IPS DF 19.7 (cell line): ENCODE data around the gene NDUFS1.
"Not testable (repeated sequence)": the region's sequence is repeated elsewhere in the genome, so short reads cannot be mapped to it uniquely, and the experiment has no call there.

Source experiments
- DNase-seq: peaks from one replicate; pipeline ENCODE4 v3.0.0-alpha.2; 2013; ENCODE audit warnings: low read depth, low spot score

The NDUFS1 gene

GRCh38 chr2:206159346-206160124 is at the start of gene NDUFS1, which contains the start of gene EEF1B2:
TSS of gene NDUFS1 (minus strand) at chr2:206159444. CDS start at chr2:206153678, 5,766 bp downstream.
TSS of gene EEF1B2 (plus strand) at chr2:206159895. CDS start at chr2:206159980, 85 bp downstream.
- peak; percentile 97 for DNase-seq

- DNase-seq, result no peak
Measured at GRCh38 chr2:206208900-206209299, 49.7 kb upstream of the NDUFS1 start.

GRCh38 chr2:206207316-206207715 is 48.1 kb upstream of the NDUFS1 start:
- DNase-seq, result not testable (repeated sequence)

GRCh38 chr2:206204710-206205109 is 45.5 kb upstream of the NDUFS1 start:
- DNase-seq, result no peak

- DNase-seq, result no peak
Measured at GRCh38 chr2:206203331-206203730, 44.1 kb upstream of the NDUFS1 start.

- no peak for DNase-seq
Measured at GRCh38 chr2:206202446-206202845, 43.2 kb upstream of the NDUFS1 start.

- no peak for DNase-seq
Measured at GRCh38 chr2:206201075-206201848, 42.0 kb upstream of the NDUFS1 start.

- DNase-seq, result no peak
Measured at GRCh38 chr2:206198677-206199076, 39.4 kb upstream of the NDUFS1 start.

- DNase-seq, result no peak
Measured at GRCh38 chr2:206193671-206194357, 34.6 kb upstream of the NDUFS1 start.

- no peak for DNase-seq
Measured at GRCh38 chr2:206192157-206192556, 32.9 kb upstream of the NDUFS1 start.

GRCh38 chr2:206190689-206191088 is 31.4 kb upstream of the NDUFS1 start:
- DNase-seq, result no peak

- DNase-seq, result no peak
Measured at GRCh38 chr2:206190111-206190510, 30.9 kb upstream of the NDUFS1 start.

- DNase-seq, result no peak
Measured at GRCh38 chr2:206189691-206190090, 30.4 kb upstream of the NDUFS1 start.

- not testable (repeated sequence) for DNase-seq
Measured at GRCh38 chr2:206181526-206181925, 22.3 kb upstream of the NDUFS1 start.

GRCh38 chr2:206176901-206177300 is 17.7 kb upstream of the NDUFS1 start:
- DNase-seq, result no peak

- DNase-seq, result no peak
Measured at GRCh38 chr2:206176121-206176520, 16.9 kb upstream of the NDUFS1 start.

GRCh38 chr2:206173147-206173546 is 13.9 kb upstream of the NDUFS1 start:
- no peak for DNase-seq

GRCh38 chr2:206171624-206172397 is 12.6 kb upstream of the NDUFS1 start:
- not testable (repeated sequence) for DNase-seq

GRCh38 chr2:206168230-206168629 is 9.0 kb upstream of the NDUFS1 start:
- DNase-seq, result not testable (repeated sequence)

- no peak for DNase-seq
Measured at GRCh38 chr2:206164261-206164862, 5.1 kb upstream of the NDUFS1 start.
